ENCODE data around the gene CTBP2. TPM values are rescaled to one million over a fixed set of nuclear protein-coding genes. Genes with fewer than 3 reads are reported as not detected.

CTBP2 gene
- total RNA-seq, 2 donors from 2014 or later: 106 to 172 TPM

- DNase-seq: peak; percentile 75
- Histone ChIP-seq H3K27me3 (no peaks in the 10 kb centered on the region), H3K4me1 (peaks cover 9% of the 10 kb centered on the region), H3K9me3 (no peaks in the 10 kb centered on the region), H3K9ac (ENCODE audit: low read depth in 2 of 2, low read length in 2 of 2) (peak overlapping the region in 1 of 2 donors; percentile 29), H3K27ac (no peak overlapping the region), H3K4me3 (no peak overlapping the region), H3K36me3 (no peaks in the 10 kb centered on the region)
- TF ChIP-seq, protein P1, sequence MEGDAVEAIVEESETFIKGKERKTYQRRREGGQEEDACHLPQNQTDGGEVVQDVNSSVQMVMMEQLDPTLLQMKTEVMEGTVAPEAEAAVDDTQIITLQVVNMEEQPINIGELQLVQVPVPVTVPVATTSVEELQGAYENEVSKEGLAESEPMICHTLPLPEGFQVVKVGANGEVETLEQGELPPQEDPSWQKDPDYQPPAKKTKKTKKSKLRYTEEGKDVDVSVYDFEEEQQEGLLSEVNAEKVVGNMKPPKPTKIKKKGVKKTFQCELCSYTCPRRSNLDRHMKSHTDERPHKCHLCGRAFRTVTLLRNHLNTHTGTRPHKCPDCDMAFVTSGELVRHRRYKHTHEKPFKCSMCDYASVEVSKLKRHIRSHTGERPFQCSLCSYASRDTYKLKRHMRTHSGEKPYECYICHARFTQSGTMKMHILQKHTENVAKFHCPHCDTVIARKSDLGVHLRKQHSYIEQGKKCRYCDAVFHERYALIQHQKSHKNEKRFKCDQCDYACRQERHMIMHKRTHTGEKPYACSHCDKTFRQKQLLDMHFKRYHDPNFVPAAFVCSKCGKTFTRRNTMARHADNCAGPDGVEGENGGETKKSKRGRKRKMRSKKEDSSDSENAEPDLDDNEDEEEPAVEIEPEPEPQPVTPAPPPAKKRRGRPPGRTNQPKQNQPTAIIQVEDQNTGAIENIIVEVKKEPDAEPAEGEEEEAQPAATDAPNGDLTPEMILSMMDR (IDR thresholded peaks at IDR 0.05): no peak
- intact Hi-C loops (cut with DNase I): no loop called here
Observed at GRCh38 chr10:125038637-125039036, 121.7 kb downstream of the CTBP2 start.

DNA sequence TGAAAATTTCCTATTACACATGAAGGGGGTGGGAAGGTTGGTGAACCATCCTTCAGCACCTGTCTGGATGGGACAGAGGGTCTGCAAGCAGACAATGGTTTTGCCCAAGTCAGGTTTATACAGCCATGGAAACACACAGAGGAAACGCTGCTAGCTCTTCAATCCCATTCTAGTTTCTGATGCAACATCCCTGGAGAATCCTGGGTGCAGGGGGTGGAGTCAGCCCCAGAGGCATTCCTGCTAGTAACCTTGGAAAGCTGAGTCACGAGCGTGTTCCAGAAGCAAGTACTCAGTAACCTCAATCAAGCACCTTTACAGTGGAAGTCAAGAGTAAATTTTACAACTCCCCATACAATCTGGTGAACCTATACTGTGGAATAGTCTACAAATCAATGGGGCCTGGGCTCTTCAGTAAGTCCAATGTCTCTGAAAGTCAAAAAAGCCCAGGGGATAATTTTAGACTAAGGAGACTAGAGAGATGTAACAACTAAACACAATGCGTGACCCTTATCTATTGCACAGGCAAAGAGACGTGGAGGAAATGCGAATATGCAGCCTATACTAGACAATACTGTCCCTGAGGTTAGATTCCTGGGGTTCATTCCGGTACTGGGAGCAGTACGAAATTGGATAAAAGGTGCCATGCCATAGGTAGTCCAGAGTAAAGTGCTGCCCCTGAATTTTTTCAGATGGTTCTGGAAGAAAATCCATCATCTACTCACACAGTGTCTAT is 123.1 kb downstream of the CTBP2 start:
- H3K4me3 ChIP-seq: no peak overlapping the region
- TF ChIP-seq, protein P1 (IDR thresholded peaks at IDR 0.05): no peak
- H3K9ac ChIP-seq (ENCODE audit: low read depth in 2 of 2, low read length in 2 of 2): no peak overlapping the region
- DNase-seq: peak; percentile 61
- H3K27ac ChIP-seq: no peak overlapping the region
- no peaks in the 10 kb centered on the region for H3K9me3 ChIP-seq
- H3K27me3 ChIP-seq: no peaks in the 10 kb centered on the region
- H3K36me3 ChIP-seq: no peaks in the 10 kb centered on the region
- intact Hi-C loops (cut with DNase I): no loop called here
- H3K4me1 ChIP-seq: peaks cover 9% of the 10 kb centered on the region

DNA sequence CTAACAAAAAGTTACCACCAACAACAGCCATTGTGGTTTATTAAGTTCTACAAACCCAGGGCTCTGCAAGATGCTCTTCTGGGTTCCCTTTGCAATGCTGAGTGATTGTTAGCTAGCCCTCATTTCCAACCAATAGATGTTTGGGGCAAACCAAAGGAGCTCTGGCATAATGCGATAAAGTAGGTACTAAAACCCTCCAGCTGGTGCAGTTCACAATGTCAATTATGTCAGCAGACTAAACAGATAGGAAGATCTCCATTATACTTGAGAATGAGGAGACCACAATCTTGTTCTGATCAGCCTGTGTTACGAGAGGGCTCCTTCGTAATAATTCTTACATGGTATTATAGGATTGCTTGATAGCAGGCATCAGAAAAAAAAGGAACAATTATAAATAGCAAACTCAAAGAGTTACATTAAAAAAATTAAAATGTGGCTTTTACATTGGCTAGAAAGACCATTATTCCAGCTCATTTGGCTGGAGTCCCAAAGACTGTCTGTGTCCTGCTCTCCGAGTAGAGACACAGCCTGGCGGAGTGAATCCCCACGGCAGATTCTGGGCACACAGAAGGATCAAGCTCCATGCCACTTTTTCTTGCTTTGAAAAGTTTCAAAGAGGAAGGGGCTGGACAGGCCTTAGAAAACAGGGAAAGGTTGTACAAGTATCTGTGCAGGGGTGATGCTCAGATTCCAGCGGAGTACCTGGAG is 124.6 kb downstream of the CTBP2 start:
- DNase-seq: no peak
- no peak overlapping the region for H3K27ac ChIP-seq
- H3K4me3 ChIP-seq: no peak overlapping the region
- H3K27me3 ChIP-seq: no peaks in the 10 kb centered on the region
- peaks cover 9% of the 10 kb centered on the region for H3K4me1 ChIP-seq
- TF ChIP-seq, protein P1 (IDR thresholded peaks at IDR 0.05): no peak
- intact Hi-C loops (cut with DNase I): no loop called here
- H3K9ac ChIP-seq (ENCODE audit: low read depth in 2 of 2, low read length in 2 of 2): no peak overlapping the region
- no peaks in the 10 kb centered on the region for H3K36me3 ChIP-seq
- no peaks in the 10 kb centered on the region for H3K9me3 ChIP-seq

- H3K4me1 ChIP-seq: peaks cover 9% of the 10 kb centered on the region
Observed at GRCh38 chr10:125035136-125035535, 125.2 kb downstream of the CTBP2 start.

GRCh38 chr10:125034675-125035074 is 125.7 kb downstream of the CTBP2 start:
- H3K9me3 ChIP-seq: no peaks in the 10 kb centered on the region
- TF ChIP-seq, protein P1 (IDR thresholded peaks at IDR 0.05): no peak
- DNase-seq: no peak
- intact Hi-C loops (cut with DNase I): no loop called here
- no peak overlapping the region for H3K27ac ChIP-seq
- no peak overlapping the region for H3K9ac ChIP-seq (ENCODE audit: low read depth in 2 of 2, low read length in 2 of 2)
- H3K36me3 ChIP-seq: no peaks in the 10 kb centered on the region
- peaks cover 9% of the 10 kb centered on the region for H3K4me1 ChIP-seq
- H3K27me3 ChIP-seq: no peaks in the 10 kb centered on the region
- no peak overlapping the region for H3K4me3 ChIP-seq

More at GRCh38 chr10:125035136-125035535, 125.2 kb downstream of the CTBP2 start:
- intact Hi-C loops (cut with DNase I): no loop called here
- no peak for DNase-seq
- Histone ChIP-seq H3K4me3 (no peak overlapping the region), H3K27ac (no peak overlapping the region), H3K9me3 (no peaks in the 10 kb centered on the region), H3K27me3 (no peaks in the 10 kb centered on the region), H3K9ac (ENCODE audit: low read depth in 2 of 2, low read length in 2 of 2) (no peak overlapping the region), H3K36me3 (no peaks in the 10 kb centered on the region)
- TF ChIP-seq, protein P1 (IDR thresholded peaks at IDR 0.05): no peak
